Loucy (cell line): Measurements from ENCODE around the gene HADHB.

Experiments used
- EZH2phosphoT487 ChIP-seq: fragments of 200-600 bp; IDR thresholded peaks from 2 replicates; pipeline ENCODE4 v1.6.1; 2018; ENCODE audit warnings: antibody characterized with exemption, mild to moderate bottlenecking, moderate library complexity, borderline replicate concordance
- TF ChIP-seq, protein P1 (sequence below): fragments of 200-600 bp; sonication (generic); conservative IDR thresholded peaks from 2 replicates; pipeline ENCODE4 v1.5.1; 2014; ENCODE audit warnings: mild to moderate bottlenecking, antibody characterized with exemption, low read length

DNA sequence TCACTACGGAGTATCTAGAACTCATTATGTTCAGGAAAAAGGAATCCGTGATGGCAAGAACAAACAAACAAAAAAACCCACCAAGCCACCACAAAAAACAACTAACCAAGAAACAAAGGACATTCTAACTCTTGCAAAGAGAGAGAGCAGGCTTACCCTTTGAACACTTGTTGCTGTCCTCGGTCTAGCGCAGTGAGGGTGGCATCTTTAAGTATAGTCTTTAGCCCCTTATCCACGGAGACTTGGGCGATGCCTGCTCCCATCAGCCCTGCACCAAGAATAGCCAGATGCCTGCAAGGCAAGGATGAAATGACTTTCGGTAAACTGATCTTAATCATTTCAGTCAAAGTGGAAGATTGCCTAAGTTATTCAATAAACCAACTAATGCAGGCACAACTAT, 40.8 kb upstream of the HADHB start:
- TF ChIP-seq, protein P1, sequence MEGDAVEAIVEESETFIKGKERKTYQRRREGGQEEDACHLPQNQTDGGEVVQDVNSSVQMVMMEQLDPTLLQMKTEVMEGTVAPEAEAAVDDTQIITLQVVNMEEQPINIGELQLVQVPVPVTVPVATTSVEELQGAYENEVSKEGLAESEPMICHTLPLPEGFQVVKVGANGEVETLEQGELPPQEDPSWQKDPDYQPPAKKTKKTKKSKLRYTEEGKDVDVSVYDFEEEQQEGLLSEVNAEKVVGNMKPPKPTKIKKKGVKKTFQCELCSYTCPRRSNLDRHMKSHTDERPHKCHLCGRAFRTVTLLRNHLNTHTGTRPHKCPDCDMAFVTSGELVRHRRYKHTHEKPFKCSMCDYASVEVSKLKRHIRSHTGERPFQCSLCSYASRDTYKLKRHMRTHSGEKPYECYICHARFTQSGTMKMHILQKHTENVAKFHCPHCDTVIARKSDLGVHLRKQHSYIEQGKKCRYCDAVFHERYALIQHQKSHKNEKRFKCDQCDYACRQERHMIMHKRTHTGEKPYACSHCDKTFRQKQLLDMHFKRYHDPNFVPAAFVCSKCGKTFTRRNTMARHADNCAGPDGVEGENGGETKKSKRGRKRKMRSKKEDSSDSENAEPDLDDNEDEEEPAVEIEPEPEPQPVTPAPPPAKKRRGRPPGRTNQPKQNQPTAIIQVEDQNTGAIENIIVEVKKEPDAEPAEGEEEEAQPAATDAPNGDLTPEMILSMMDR, result no peak
- no peak for TF ChIP-seq EZH2phosphoT487
